Activated CD4-positive, alpha-beta T cell treated with anti-CD3 and anti-CD28 coated beads, Interleukin-2, amount 50 U/mL, for 24 hours (primary cell): ENCODE measurements around the gene LPCAT1.

Experiments used
- DNase-seq, 2 donors: peaks; one replicate each; pipeline ENCODE4 v3.0.0-alpha.2; 2020; ENCODE audit warnings: low read depth in 1 of 2, low spot score in 1 of 2

LPCAT1 gene

GRCh38 chr5:1413611-1414241, 110.0 kb downstream of the LPCAT1 start:
- no peak for DNase-seq

GRCh38 chr5:1413211-1413610, 110.5 kb downstream of the LPCAT1 start:
- DNase-seq = no peak

GRCh38 chr5:1412621-1413020, 111.1 kb downstream of the LPCAT1 start:
- DNase-seq = no peak

GRCh38 chr5:1412163-1412562, 111.6 kb downstream of the LPCAT1 start:
- DNase-seq = no peak
